Activated naive CD4-positive, alpha-beta T cell treated with anti-CD3 and anti-CD28 coated beads, Interleukin-2, amount 50 U/mL, for 24 hours (primary cell): Measurements from ENCODE around the gene ZBTB7C.
"Not testable (repeated sequence)": the region's sequence is repeated elsewhere in the genome, so short reads cannot be mapped to it uniquely, and the experiment has no call there.

Experiments used
- H3K27ac Mint-ChIP-seq: one replicate; pipeline ENCODE4 v1.8.0; 2021; ENCODE audit warnings: mild to moderate bottlenecking, mixed read lengths
- H3K27me3 Mint-ChIP-seq: one replicate; pipeline ENCODE4 v1.8.0; 2021; ENCODE audit warnings: mixed read lengths
- H3K36me3 Mint-ChIP-seq: one replicate; pipeline ENCODE4 v1.8.0; 2021; ENCODE audit warnings: mixed read lengths
- H3K4me1 Mint-ChIP-seq: one replicate; pipeline ENCODE4 v1.8.0; 2021; ENCODE audit warnings: mixed read lengths
- H3K4me3 Mint-ChIP-seq: one replicate; pipeline ENCODE4 v1.8.0; 2021; ENCODE audit warnings: mild to moderate bottlenecking, mixed read lengths
- H3K9me3 Mint-ChIP-seq: one replicate; pipeline ENCODE4 v1.8.0; 2021; ENCODE audit warnings: mixed read lengths

ZBTB7C gene

GRCh38 chr18:48408727-48409590 lies at the start of gene ZBTB7C:
Gene ZBTB7C, minus strand, starts transcription at chr18:48409383.
- H3K27me3 Mint-ChIP-seq, result peaks cover 60% of the 10 kb centered on the region
- H3K27ac Mint-ChIP-seq, result no peak within 1 kb of the TSS
- H3K9me3 Mint-ChIP-seq, result peaks cover 7% of the 10 kb centered on the region
- peak within 1 kb of the TSS; percentile 81 for H3K4me3 Mint-ChIP-seq
- H3K4me1 Mint-ChIP-seq, result peaks cover 11% of the 10 kb centered on the region
- H3K36me3 Mint-ChIP-seq, result peaks cover 2% of the 10 kb centered on the region

- H3K4me1 Mint-ChIP-seq, result peaks cover 37% of the 10 kb centered on the region
- H3K4me3 Mint-ChIP-seq, result no peak overlapping the region
- H3K36me3 Mint-ChIP-seq, result no peaks in the 10 kb centered on the region
- H3K9me3 Mint-ChIP-seq, result no peaks in the 10 kb centered on the region
- H3K27ac Mint-ChIP-seq, result no peak overlapping the region
- peaks cover 38% of the 10 kb centered on the region for H3K27me3 Mint-ChIP-seq
Measured at GRCh38 chr18:48456838-48457237, 47.7 kb upstream of the ZBTB7C start.

GRCh38 chr18:48455555-48456478 lies 46.6 kb upstream of the ZBTB7C start:
- H3K27ac Mint-ChIP-seq, result no peak overlapping the region
- H3K4me3 Mint-ChIP-seq, result peak overlapping the region; percentile 12
- H3K9me3 Mint-ChIP-seq, result no peaks in the 10 kb centered on the region
- peaks cover 37% of the 10 kb centered on the region for H3K4me1 Mint-ChIP-seq
- peaks cover 37% of the 10 kb centered on the region for H3K27me3 Mint-ChIP-seq
- no peaks in the 10 kb centered on the region for H3K36me3 Mint-ChIP-seq

GRCh38 chr18:48454261-48454757 lies 45.1 kb upstream of the ZBTB7C start:
- H3K27ac Mint-ChIP-seq, result no peak overlapping the region
- H3K36me3 Mint-ChIP-seq, result no peaks in the 10 kb centered on the region
- no peak overlapping the region for H3K4me3 Mint-ChIP-seq
- H3K4me1 Mint-ChIP-seq, result peaks cover 37% of the 10 kb centered on the region
- H3K9me3 Mint-ChIP-seq, result no peaks in the 10 kb centered on the region
- peaks cover 40% of the 10 kb centered on the region for H3K27me3 Mint-ChIP-seq

GRCh38 chr18:48453330-48454066 lies 44.3 kb upstream of the ZBTB7C start:
- H3K36me3 Mint-ChIP-seq, result no peaks in the 10 kb centered on the region
- H3K4me3 Mint-ChIP-seq, result no peak overlapping the region
- no peaks in the 10 kb centered on the region for H3K9me3 Mint-ChIP-seq
- H3K27ac Mint-ChIP-seq, result no peak overlapping the region
- peaks cover 38% of the 10 kb centered on the region for H3K27me3 Mint-ChIP-seq
- H3K4me1 Mint-ChIP-seq, result peaks cover 37% of the 10 kb centered on the region

GRCh38 chr18:48452861-48453323 lies 43.7 kb upstream of the ZBTB7C start:
- H3K4me1 Mint-ChIP-seq, result peaks cover 37% of the 10 kb centered on the region
- H3K27me3 Mint-ChIP-seq, result peaks cover 38% of the 10 kb centered on the region
- H3K9me3 Mint-ChIP-seq, result no peaks in the 10 kb centered on the region
- H3K4me3 Mint-ChIP-seq, result no peak overlapping the region
- no peaks in the 10 kb centered on the region for H3K36me3 Mint-ChIP-seq
- H3K27ac Mint-ChIP-seq, result no peak overlapping the region

GRCh38 chr18:48450685-48451084 lies 41.5 kb upstream of the ZBTB7C start:
- no peak overlapping the region for H3K4me3 Mint-ChIP-seq
- H3K4me1 Mint-ChIP-seq, result peaks cover 30% of the 10 kb centered on the region
- H3K9me3 Mint-ChIP-seq, result no peaks in the 10 kb centered on the region
- peaks cover 32% of the 10 kb centered on the region for H3K27me3 Mint-ChIP-seq
- H3K27ac Mint-ChIP-seq, result no peak overlapping the region
- H3K36me3 Mint-ChIP-seq, result no peaks in the 10 kb centered on the region

- Mint-ChIP-seq H3K4me3 (no peak overlapping the region), H3K27me3 (peaks cover 26% of the 10 kb centered on the region), H3K9me3 (no peaks in the 10 kb centered on the region), H3K36me3 (no peaks in the 10 kb centered on the region), H3K4me1 (peaks cover 11% of the 10 kb centered on the region), H3K27ac (no peak overlapping the region)
Measured at GRCh38 chr18:48446582-48447225, 37.5 kb upstream of the ZBTB7C start.

GRCh38 chr18:48445540-48445939 lies 36.4 kb upstream of the ZBTB7C start:
- Mint-ChIP-seq H3K4me3 (no peak overlapping the region), H3K27me3 (peaks cover 26% of the 10 kb centered on the region), H3K9me3 (no peaks in the 10 kb centered on the region), H3K27ac (no peak overlapping the region), H3K36me3 (no peaks in the 10 kb centered on the region), H3K4me1 (peaks cover 11% of the 10 kb centered on the region)

- Mint-ChIP-seq H3K27ac (no peak overlapping the region), H3K9me3 (no peaks in the 10 kb centered on the region), H3K27me3 (peaks cover 31% of the 10 kb centered on the region), H3K4me1 (peaks cover 11% of the 10 kb centered on the region), H3K36me3 (no peaks in the 10 kb centered on the region), H3K4me3 (no peak overlapping the region)
Measured at GRCh38 chr18:48442761-48443160, 33.6 kb upstream of the ZBTB7C start.

- Mint-ChIP-seq H3K4me3 (no peak overlapping the region), H3K36me3 (no peaks in the 10 kb centered on the region), H3K27me3 (peaks cover 31% of the 10 kb centered on the region), H3K4me1 (peaks cover 7% of the 10 kb centered on the region), H3K27ac (no peak overlapping the region), H3K9me3 (no peaks in the 10 kb centered on the region)
Measured at GRCh38 chr18:48441405-48441881, 32.3 kb upstream of the ZBTB7C start.

GRCh38 chr18:48440924-48441323 lies 31.7 kb upstream of the ZBTB7C start:
- Mint-ChIP-seq H3K36me3 (no peaks in the 10 kb centered on the region), H3K4me3 (no peak overlapping the region), H3K27me3 (peaks cover 37% of the 10 kb centered on the region), H3K27ac (no peak overlapping the region), H3K4me1 (peaks cover 5% of the 10 kb centered on the region), H3K9me3 (no peaks in the 10 kb centered on the region)

GRCh38 chr18:48436907-48437306 lies 27.7 kb upstream of the ZBTB7C start:
- Mint-ChIP-seq H3K36me3 (no peaks in the 10 kb centered on the region), H3K9me3 (no peaks in the 10 kb centered on the region), H3K4me1 (no peaks in the 10 kb centered on the region), H3K4me3 (no peak overlapping the region), H3K27me3 (peaks cover 31% of the 10 kb centered on the region), H3K27ac (no peak overlapping the region)

GRCh38 chr18:48434382-48434781 lies 25.2 kb upstream of the ZBTB7C start:
- H3K4me1 Mint-ChIP-seq, H3K27ac Mint-ChIP-seq: not testable (repeated sequence)

More at GRCh38 chr18:48434382-48434781, 25.2 kb upstream of the ZBTB7C start:
- not testable (repeated sequence) for H3K36me3 Mint-ChIP-seq, H3K9me3 Mint-ChIP-seq, H3K4me3 Mint-ChIP-seq
- H3K27me3 Mint-ChIP-seq, result peaks cover 26% of the 10 kb centered on the region
